Liver (tissue), 9 donors: ENCODE data around the gene VAPA. TPM values are rescaled to one million over a fixed set of nuclear protein-coding genes. Genes with fewer than 3 reads are reported as not detected.

ENCODE experiments used
- DNase-seq: peaks from one replicate; pipeline ENCODE4 v3.0.0-alpha.2; 2017; ENCODE audit warnings: low spot score
- H3K27ac ChIP-seq, 2 donors: one replicate each; pipeline ENCODE4 v1.7.0; 2013; ENCODE audit warnings: inconsistent platforms in 2 of 2, low read length in 2 of 2, control low read depth in 1 of 2, low read depth in 1 of 2, mild to moderate bottlenecking in 1 of 2
- H3K27me3 ChIP-seq, 4 donors: one replicate each; pipeline versions ENCODE4 v1.6.1 to v1.7.0; 2013; ENCODE audit warnings: low read length in 3 of 4, inconsistent platforms in 1 of 4, mild to moderate bottlenecking in 1 of 4, moderate library complexity in 1 of 4; ENCODE audit not compliant: control insufficient read depth in 4 of 4, insufficient read depth in 4 of 4
- H3K36me3 ChIP-seq, 4 donors: one replicate each; pipeline versions ENCODE4 v1.6.1 to v1.7.0; 2013; ENCODE audit warnings: low read length in 3 of 4, mild to moderate bottlenecking in 3 of 4, low read depth in 1 of 4, moderate library complexity in 1 of 4; ENCODE audit not compliant: control insufficient read depth in 4 of 4, insufficient read depth in 3 of 4
- H3K4me1 ChIP-seq, 4 donors: one replicate each; pipeline versions ENCODE4 v1.6.1 to v1.7.0; 2013; ENCODE audit warnings: low read length in 3 of 4, mild to moderate bottlenecking in 3 of 4, moderate library complexity in 1 of 4; ENCODE audit not compliant: control insufficient read depth in 4 of 4, insufficient read depth in 4 of 4
- H3K4me3 ChIP-seq, 3 donors: one replicate each; pipeline versions ENCODE4 v1.6.1 to v1.7.0; 2013; ENCODE audit warnings: low read length in 3 of 3, control low read depth in 1 of 3, low read depth in 1 of 3, mild to moderate bottlenecking in 1 of 3
- H3K9ac ChIP-seq, 2 donors: one replicate each; pipeline ENCODE4 v1.7.0; 2013; ENCODE audit warnings: low read length in 2 of 2, mild to moderate bottlenecking in 2 of 2, moderate library complexity in 2 of 2, control low read depth in 1 of 2, low read depth in 1 of 2
- H3K9me3 ChIP-seq, 4 donors: one replicate each; pipeline versions ENCODE4 v1.6.1 to v1.7.0; 2013; ENCODE audit warnings: low read length in 3 of 4; ENCODE audit not compliant: control insufficient read depth in 4 of 4
- CTCF ChIP-seq: fragments of 150-350 bp; IDR thresholded peaks from 2 replicates; pipeline ENCODE4 v1.5.1; 2017; ENCODE audit warnings: improper control_type of control experiment, low read depth, low read length; ENCODE audit not compliant: missing input control
- EGR1 ChIP-seq, 2 donors: IDR thresholded peaks; 2 replicates each; pipeline ENCODE4 v1.6.1; 2016 to 2018; ENCODE audit warnings: antibody characterized with exemption in 2 of 2, low read depth in 2 of 2
- FOXA2 ChIP-seq: IDR thresholded peaks from 2 replicates; pipeline ENCODE4 v1.6.1; 2016; ENCODE audit warnings: antibody characterized with exemption
- HNF4A ChIP-seq, 2 donors: conservative IDR thresholded peaks; 2 replicates each; pipeline ENCODE4 v1.6.1; 2016; ENCODE audit warnings: antibody characterized with exemption in 2 of 2, mild to moderate bottlenecking in 2 of 2
- HNF4G ChIP-seq: IDR thresholded peaks from 2 replicates; pipeline ENCODE4 v1.6.1; 2016; ENCODE audit warnings: antibody characterized with exemption
- JUND ChIP-seq, 2 donors: IDR thresholded peaks; 2 replicates each; pipeline ENCODE4 v1.6.1; 2016; ENCODE audit warnings: antibody characterized with exemption in 2 of 2
- MAX ChIP-seq: IDR thresholded peaks from 2 replicates; pipeline ENCODE4 v1.6.1; 2016; ENCODE audit warnings: antibody characterized with exemption
- NR2F2 ChIP-seq: IDR thresholded peaks from 2 replicates; pipeline ENCODE4 v1.6.1; 2016; ENCODE audit warnings: antibody characterized with exemption
- RAD21 ChIP-seq, 2 donors: IDR thresholded peaks; 2 replicates each; pipeline ENCODE4 v1.6.1; 2016; ENCODE audit warnings: antibody characterized with exemption in 2 of 2, mild to moderate bottlenecking in 2 of 2
- REST ChIP-seq: IDR thresholded peaks from 2 replicates; pipeline ENCODE4 v1.6.1; 2016; ENCODE audit warnings: antibody characterized with exemption, mild to moderate bottlenecking
- RXRA ChIP-seq, 2 donors: IDR thresholded peaks; 2 replicates each; pipeline ENCODE4 v1.6.1; 2017 to 2018; ENCODE audit warnings: antibody characterized with exemption in 2 of 2, mild to moderate bottlenecking in 1 of 2
- TAF1 ChIP-seq: conservative IDR thresholded peaks from 2 replicates; pipeline ENCODE4 v1.6.1; 2016; ENCODE audit warnings: antibody characterized with exemption, mild to moderate bottlenecking
- YY1 ChIP-seq: IDR thresholded peaks from 2 replicates; pipeline ENCODE4 v1.6.1; 2016; ENCODE audit warnings: antibody characterized with exemption, mild to moderate bottlenecking
- ZBTB33 ChIP-seq: IDR thresholded peaks from 2 replicates; pipeline ENCODE4 v1.6.1; 2016; ENCODE audit warnings: antibody characterized with exemption
- WGBS: extraction: QIAGEN DNeasy Blood & Tissue Kit; methylation state at CpG from one replicate; pipeline ENCODE4 v1.1.7; 2013; 5-methylcytosine and 5-hydroxymethylcytosine counted together
- polyA plus RNA-seq, 2 donors: library from polyadenylated mRNA; stranded (reverse) in 1 of 2; unstranded in 1 of 2; fragments of 200-250 nt in 1 of 2; fragments of >200 nt in 1 of 2; fragmentation: Nextera tagmentation in 1 of 2; extraction: Ambion mirVana in 1 of 2; gene quantifications; one replicate each; pipeline versions ENCODE4 v1.2.1 to v1.2.3, GENCODE V29; 2013 to 2015
- total RNA-seq, 2 donors: library from RNA; depleted of rRNA; stranded (reverse); fragments of >200 nt; gene quantifications; one replicate each; pipeline ENCODE4 v1.2.3, GENCODE V29; 2014
- donor health status: healthy.
- donor health status: healthy.
- donor health status: healthy.
- donor health status: healthy.
- donor health status: healthy.

VAPA gene
- total and polyA plus RNA-seq, 4 donors, result 80.7 to 114 (median 91.0) TPM

- Histone ChIP-seq H3K4me1 (no peaks in the 10 kb centered on the region), H3K27me3 (no peaks in the 10 kb centered on the region), H3K27ac (no peak overlapping the region), H3K9ac (no peak overlapping the region), H3K4me3 (no peak overlapping the region), H3K36me3 (no peaks in the 10 kb centered on the region), H3K9me3 (peaks cover 0 to 8% (median 0%) of the 10 kb centered on the region in 4 donors)
- WGBS, result 83% methylated on average over 2 of the region's 2 CpGs
- TF ChIP-seq FOXA2, result no peak
- no peak for TF ChIP-seq HNF4G
- no peak for TF ChIP-seq RAD21 (IDR thresholded peaks at IDR 0.05)
- TF ChIP-seq HNF4A (conservative IDR thresholded peaks at IDR 0.05), result no peak
- TF ChIP-seq NR2F2, result no peak
- TF ChIP-seq CTCF, result no peak
- no peak for TF ChIP-seq RXRA (IDR thresholded peaks at IDR 0.05)
- no peak for DNase-seq
Measured at GRCh38 chr18:9995631-9996030, 81.8 kb downstream of the VAPA start.

GRCh38 chr18:9996094-9996493 is 82.3 kb downstream of the VAPA start:
- WGBS, result 67% methylated on average over 3 of the region's 3 CpGs
- Histone ChIP-seq H3K36me3 (no peaks in the 10 kb centered on the region), H3K4me1 (no peaks in the 10 kb centered on the region), H3K27ac (no peak overlapping the region), H3K27me3 (no peaks in the 10 kb centered on the region), H3K4me3 (no peak overlapping the region), H3K9ac (no peak overlapping the region), H3K9me3 (peaks cover 0 to 8% (median 0%) of the 10 kb centered on the region in 4 donors)
- no peak for TF ChIP-seq MAX
- no peak for TF ChIP-seq RXRA (IDR thresholded peaks at IDR 0.05)
- no peak for TF ChIP-seq TAF1
- TF ChIP-seq EGR1 (IDR thresholded peaks at IDR 0.05; ENCODE audit: low read depth in 2 of 2), result no peak
- no peak for TF ChIP-seq JUND (IDR thresholded peaks at IDR 0.05)
- no peak for TF ChIP-seq NR2F2
- no peak for TF ChIP-seq HNF4A (conservative IDR thresholded peaks at IDR 0.05)
- TF ChIP-seq YY1, result no peak
- DNase-seq, result no peak

GRCh38 chr18:9997711-9998110 is 83.9 kb downstream of the VAPA start:
- Histone ChIP-seq H3K4me1 (no peaks in the 10 kb centered on the region), H3K9me3 (peaks cover 0 to 8% (median 0%) of the 10 kb centered on the region in 4 donors), H3K9ac (no peak overlapping the region), H3K27ac (no peak overlapping the region), H3K4me3 (no peak overlapping the region), H3K36me3 (no peaks in the 10 kb centered on the region), H3K27me3 (no peaks in the 10 kb centered on the region)
- 86% methylated on average over 1 of the region's 1 CpG for WGBS
- no peak for TF ChIP-seq REST
- TF ChIP-seq HNF4G, result no peak
- TF ChIP-seq FOXA2, result no peak
- TF ChIP-seq ZBTB33, result no peak
- no peak for TF ChIP-seq JUND (IDR thresholded peaks at IDR 0.05)
- TF ChIP-seq NR2F2, result no peak
- TF ChIP-seq MAX, result no peak
- TF ChIP-seq EGR1 (IDR thresholded peaks at IDR 0.05; ENCODE audit: low read depth in 2 of 2), result no peak
- DNase-seq, result no peak
